HepG2 (cell line): ENCODE results near the gene SRSF3. TPM values are rescaled to one million over a fixed set of nuclear protein-coding genes. Genes with fewer than 3 reads are reported as not detected.

Experiments used
- ATAD3A ChIP-seq: sonication (generic); formaldehyde crosslinking; IDR thresholded peaks from 2 replicates; pipeline ENCODE4 v1.4.0; 2020; ENCODE audit warnings: missing genetic modification reagents
- ELF4 ChIP-seq: sonication (generic); formaldehyde crosslinking; IDR thresholded peaks from 2 replicates; pipeline ENCODE4 v1.5.0; 2020; ENCODE audit warnings: missing genetic modification reagents, mild to moderate bottlenecking, moderate library complexity, borderline replicate concordance
- FIP1L1 ChIP-seq: fragments of 200-400 bp; formaldehyde crosslinking; IDR thresholded peaks from 2 replicates; pipeline ENCODE4 v1.6.1; 2018; ENCODE audit warnings: low read depth, mild to moderate bottlenecking, low read length, moderate library complexity, borderline replicate concordance; ENCODE audit not compliant: insufficient read depth
- GATAD2A ChIP-seq: IDR thresholded peaks from 2 replicates; pipeline ENCODE4 v1.6.1; 2016
- KAT7 ChIP-seq: IDR thresholded peaks from 2 replicates; pipeline ENCODE4 v1.6.1; 2018; ENCODE audit warnings: borderline replicate concordance, missing compliant biosample characterization
- KDM5A ChIP-seq: fragments of 200-600 bp; sonication (generic); IDR thresholded peaks from 2 replicates; pipeline ENCODE4 v1.7.0; 2018; ENCODE audit warnings: antibody characterized with exemption, mild to moderate bottlenecking, low read length, borderline replicate concordance
- MBD4 ChIP-seq: IDR thresholded peaks from 2 replicates; pipeline ENCODE4 v1.6.1; 2012; ENCODE audit warnings: low read length, inconsistent platforms, borderline replicate concordance
- NFKB2 ChIP-seq: sonication (generic); formaldehyde crosslinking; IDR thresholded peaks from 2 replicates; pipeline ENCODE4 v1.4.0; 2020; ENCODE audit warnings: missing genetic modification reagents, borderline replicate concordance
- PCBP2 ChIP-seq: fragments of 200-400 bp; formaldehyde crosslinking; optimal IDR thresholded peaks from 2 replicates; pipeline ENCODE3; 2018; ENCODE audit warnings: low read length, low read depth; ENCODE audit not compliant: poor library complexity, severe bottlenecking
- RBFOX2 ChIP-seq: fragments of 200-400 bp; formaldehyde crosslinking; IDR thresholded peaks from 2 replicates; pipeline ENCODE4 v1.6.1; 2017; ENCODE audit warnings: low read depth, mild to moderate bottlenecking, low read length
- TBL1XR1 ChIP-seq: fragments of 150-350 bp; IDR thresholded peaks from 2 replicates; pipeline ENCODE4 v1.6.1; 2014; ENCODE audit warnings: borderline replicate concordance, low read length; ENCODE audit not compliant: partially characterized antibody
- TCF7 ChIP-seq: sonication (generic); IDR thresholded peaks from 2 replicates; pipeline ENCODE4 v1.6.1; 2016; ENCODE audit warnings: antibody characterized with exemption, low read depth
- WIZ ChIP-seq: sonication (generic); formaldehyde crosslinking; IDR thresholded peaks from 2 replicates; pipeline ENCODE4 v1.5.1; 2020; ENCODE audit warnings: mild to moderate bottlenecking, missing genetic modification reagents
- YEATS2 ChIP-seq: sonication (generic); formaldehyde crosslinking; IDR thresholded peaks from 2 replicates; pipeline ENCODE4 v1.4.0; 2020; ENCODE audit warnings: missing genetic modification reagents, borderline replicate concordance
- ZFAT ChIP-seq: sonication (generic); formaldehyde crosslinking; conservative IDR thresholded peaks from 2 replicates; pipeline ENCODE4 v1.8.1; 2023; ENCODE audit warnings: missing genetic modification reagents, inconsistent platforms
- ZNF234 ChIP-seq: sonication (generic); formaldehyde crosslinking; conservative IDR thresholded peaks from 2 replicates; pipeline ENCODE4 v1.5.1; 2020; ENCODE audit warnings: mild to moderate bottlenecking, missing genetic modification reagents
- ZNF343 ChIP-seq: sonication (generic); formaldehyde crosslinking; IDR thresholded peaks from 2 replicates; pipeline ENCODE4 v1.4.0; 2020; ENCODE audit warnings: mild to moderate bottlenecking, missing genetic modification reagents
- ZNF496 ChIP-seq: sonication (generic); formaldehyde crosslinking; IDR thresholded peaks from 2 replicates; pipeline ENCODE4 v1.8.1; 2023; ENCODE audit warnings: mild to moderate bottlenecking, moderate library complexity, missing genetic modification reagents; ENCODE audit not compliant: insufficient replicate concordance
- ZNF615 ChIP-seq: sonication (generic); formaldehyde crosslinking; IDR thresholded peaks from 2 replicates; pipeline ENCODE4 v1.5.0; 2020; ENCODE audit warnings: mild to moderate bottlenecking, missing genetic modification reagents, borderline replicate concordance
- ZNF720 ChIP-seq: sonication (generic); formaldehyde crosslinking; IDR thresholded peaks from 2 replicates; pipeline ENCODE4 v1.4.0; 2020; ENCODE audit warnings: missing genetic modification reagents
- polyA plus RNA-seq, 8 experiments: library from polyadenylated mRNA; depleted of rRNA in 3 of 8; stranded (reverse) in 7 of 8; unstranded in 1 of 8; fragments of >200 nt; fragmentation: Illumina TruSeq in 4 of 8; extraction: Trizol in 4 of 8; gene quantifications; 2 replicates each; pipeline versions ENCODE4 v1.2.1 to v1.2.3, GENCODE V29; 2011 to 2016; ENCODE audit warnings: low read depth in 4 of 8, missing spikeins in 1 of 8, mixed read lengths in 1 of 8; ENCODE audit not compliant: insufficient read depth in 1 of 8
- total RNA-seq, 5 experiments: library from RNA; depleted of rRNA; stranded (reverse); fragments of >200 nt; fragmentation: Illumina TruSeq; extraction: Trizol; gene quantifications; 2 replicates each; pipeline ENCODE4 v1.2.3, GENCODE V29; 2016; ENCODE audit warnings: low read depth in 1 of 5
- TF ChIP-seq, protein P1 (sequence below): sonication (generic); formaldehyde crosslinking; IDR thresholded peaks from 2 replicates; pipeline ENCODE4 v1.8.1; 2023; ENCODE audit warnings: mild to moderate bottlenecking, inconsistent platforms, moderate library complexity, missing genetic modification reagents, borderline replicate concordance
- TF ChIP-seq, protein P2 (sequence below): sonication (generic); formaldehyde crosslinking; IDR thresholded peaks from 2 replicates; pipeline ENCODE4 v1.5.1; 2020; ENCODE audit warnings: missing genetic modification reagents, mild to moderate bottlenecking, borderline replicate concordance
- TF ChIP-seq, protein P3 (sequence below): sonication (generic); formaldehyde crosslinking; IDR thresholded peaks from 2 replicates; pipeline ENCODE4 v1.4.0; 2020; ENCODE audit warnings: missing genetic modification reagents

Gene SRSF3
- total and polyA plus RNA-seq, 2 of the 13 experiments (the other 11 are each of a cell fraction or from before 2014, with no cell fraction given), result 206 to 684 TPM

DNA sequence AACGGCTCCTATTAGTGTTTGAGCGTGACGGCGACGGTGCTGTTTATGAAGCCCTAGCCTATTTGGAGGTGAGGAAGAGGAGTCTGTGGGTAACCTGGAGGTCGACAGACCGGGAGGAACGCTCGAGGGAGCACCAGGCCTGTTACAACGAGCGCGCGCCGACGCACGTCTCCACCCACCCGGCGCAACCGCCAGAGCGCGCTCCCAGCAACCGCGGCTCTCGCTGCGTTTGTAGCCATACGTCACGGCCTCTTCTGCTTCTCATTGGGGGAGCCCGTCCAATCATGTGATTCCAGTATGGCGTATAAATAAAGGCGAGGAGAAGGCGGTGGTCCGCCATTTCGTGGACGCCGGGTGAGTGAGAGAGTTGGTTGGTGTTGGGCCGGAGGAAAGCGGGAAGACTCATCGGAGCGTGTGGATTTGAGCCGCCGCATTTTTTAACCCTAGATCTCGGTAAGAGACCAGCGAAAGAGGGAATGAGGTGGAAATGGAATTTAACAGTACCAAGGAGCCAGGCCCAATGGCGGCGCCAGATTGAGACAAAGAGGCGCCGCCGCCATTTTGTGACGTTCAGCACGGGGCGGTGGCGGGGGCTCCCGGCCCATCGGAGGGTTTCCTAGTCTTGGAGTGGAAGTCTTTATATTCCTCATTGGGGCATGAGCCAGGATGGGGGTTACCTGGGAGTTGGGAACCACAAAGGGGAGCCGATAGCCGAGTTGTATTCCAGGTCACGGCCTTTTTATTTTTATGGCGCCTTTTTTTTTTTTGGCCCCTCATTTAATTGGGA lies at the start of gene SRSF3 (continued):
- TF ChIP-seq, protein P1, sequence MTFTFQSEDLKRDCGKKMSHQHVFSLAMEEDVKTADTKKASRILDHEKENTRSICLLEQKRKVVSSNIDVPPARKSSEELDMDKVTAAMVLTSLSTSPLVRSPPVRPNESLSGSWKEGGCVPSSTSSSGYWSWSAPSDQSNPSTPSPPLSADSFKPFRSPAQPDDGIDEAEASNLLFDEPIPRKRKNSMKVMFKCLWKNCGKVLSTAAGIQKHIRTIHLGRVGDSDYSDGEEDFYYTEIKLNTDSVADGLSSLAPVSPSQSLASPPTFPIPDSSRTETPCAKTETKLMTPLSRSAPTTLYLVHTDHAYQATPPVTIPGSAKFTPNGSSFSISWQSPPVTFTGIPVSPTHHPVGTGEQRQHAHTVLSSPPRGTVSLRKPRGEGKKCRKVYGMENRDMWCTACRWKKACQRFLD (CRISPR knock-in tag), result peak; percentile 24
- peak; percentile 69 for TF ChIP-seq GATAD2A (CRISPR knock-in tag)
- no peak for TF ChIP-seq FIP1L1
- TF ChIP-seq TCF7, result no peak
- no peak for TF ChIP-seq PCBP2
- no peak for TF ChIP-seq ATAD3A
- TF ChIP-seq KDM5A, result peak; percentile 77; the same call in 1 of the 2 replicates
- TF ChIP-seq ELF4 (CRISPR knock-in tag), result peak; percentile 50; the same call in 1 of the 2 replicates
- TF ChIP-seq ZNF720 (CRISPR knock-in tag), result no peak
- peak; percentile 94 for TF ChIP-seq KAT7 (CRISPR knock-in tag)
- no peak for TF ChIP-seq ZNF496 (CRISPR knock-in tag)
- TF ChIP-seq, protein P2, sequence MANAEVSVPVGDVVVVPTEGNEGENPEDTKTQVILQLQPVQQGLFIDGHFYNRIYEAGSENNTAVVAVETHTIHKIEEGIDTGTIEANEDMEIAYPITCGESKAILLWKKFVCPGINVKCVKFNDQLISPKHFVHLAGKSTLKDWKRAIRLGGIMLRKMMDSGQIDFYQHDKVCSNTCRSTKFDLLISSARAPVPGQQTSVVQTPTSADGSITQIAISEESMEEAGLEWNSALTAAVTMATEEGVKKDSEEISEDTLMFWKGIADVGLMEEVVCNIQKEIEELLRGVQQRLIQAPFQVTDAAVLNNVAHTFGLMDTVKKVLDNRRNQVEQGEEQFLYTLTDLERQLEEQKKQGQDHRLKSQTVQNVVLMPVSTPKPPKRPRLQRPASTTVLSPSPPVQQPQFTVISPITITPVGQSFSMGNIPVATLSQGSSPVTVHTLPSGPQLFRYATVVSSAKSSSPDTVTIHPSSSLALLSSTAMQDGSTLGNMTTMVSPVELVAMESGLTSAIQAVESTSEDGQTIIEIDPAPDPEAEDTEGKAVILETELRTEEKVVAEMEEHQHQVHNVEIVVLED (CRISPR knock-in tag), result peak; percentile 94
- TF ChIP-seq YEATS2 (CRISPR knock-in tag), result peak; percentile 92
- TF ChIP-seq ZNF615 (CRISPR knock-in tag), result peak; percentile 88; the same call in 1 of the 2 replicates
- peak; percentile 99 for TF ChIP-seq RBFOX2
- TF ChIP-seq TBL1XR1, result peak; percentile 85
- TF ChIP-seq MBD4, result peak; percentile 55; the same call in 1 of the 2 replicates
- TF ChIP-seq, protein P3, sequence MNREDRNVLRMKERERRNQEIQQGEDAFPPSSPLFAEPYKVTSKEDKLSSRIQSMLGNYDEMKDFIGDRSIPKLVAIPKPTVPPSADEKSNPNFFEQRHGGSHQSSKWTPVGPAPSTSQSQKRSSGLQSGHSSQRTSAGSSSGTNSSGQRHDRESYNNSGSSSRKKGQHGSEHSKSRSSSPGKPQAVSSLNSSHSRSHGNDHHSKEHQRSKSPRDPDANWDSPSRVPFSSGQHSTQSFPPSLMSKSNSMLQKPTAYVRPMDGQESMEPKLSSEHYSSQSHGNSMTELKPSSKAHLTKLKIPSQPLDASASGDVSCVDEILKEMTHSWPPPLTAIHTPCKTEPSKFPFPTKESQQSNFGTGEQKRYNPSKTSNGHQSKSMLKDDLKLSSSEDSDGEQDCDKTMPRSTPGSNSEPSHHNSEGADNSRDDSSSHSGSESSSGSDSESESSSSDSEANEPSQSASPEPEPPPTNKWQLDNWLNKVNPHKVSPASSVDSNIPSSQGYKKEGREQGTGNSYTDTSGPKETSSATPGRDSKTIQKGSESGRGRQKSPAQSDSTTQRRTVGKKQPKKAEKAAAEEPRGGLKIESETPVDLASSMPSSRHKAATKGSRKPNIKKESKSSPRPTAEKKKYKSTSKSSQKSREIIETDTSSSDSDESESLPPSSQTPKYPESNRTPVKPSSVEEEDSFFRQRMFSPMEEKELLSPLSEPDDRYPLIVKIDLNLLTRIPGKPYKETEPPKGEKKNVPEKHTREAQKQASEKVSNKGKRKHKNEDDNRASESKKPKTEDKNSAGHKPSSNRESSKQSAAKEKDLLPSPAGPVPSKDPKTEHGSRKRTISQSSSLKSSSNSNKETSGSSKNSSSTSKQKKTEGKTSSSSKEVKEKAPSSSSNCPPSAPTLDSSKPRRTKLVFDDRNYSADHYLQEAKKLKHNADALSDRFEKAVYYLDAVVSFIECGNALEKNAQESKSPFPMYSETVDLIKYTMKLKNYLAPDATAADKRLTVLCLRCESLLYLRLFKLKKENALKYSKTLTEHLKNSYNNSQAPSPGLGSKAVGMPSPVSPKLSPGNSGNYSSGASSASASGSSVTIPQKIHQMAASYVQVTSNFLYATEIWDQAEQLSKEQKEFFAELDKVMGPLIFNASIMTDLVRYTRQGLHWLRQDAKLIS (CRISPR knock-in tag), result peak; percentile 91
- TF ChIP-seq NFKB2 (CRISPR knock-in tag), result peak; percentile 80; the same call in 1 of the 2 replicates
- TF ChIP-seq ZFAT (CRISPR knock-in tag), result no peak
- peak; percentile 31; the same call in 1 of the 2 replicates for TF ChIP-seq ZNF343
- 0 out of 2 replicates have a peak, but pooled peaks have one; percentile 81 for TF ChIP-seq ZNF234 (CRISPR knock-in tag)
- no peak; the same call in 1 of the 2 replicates for TF ChIP-seq WIZ (CRISPR knock-in tag)
